ENCODE data around the gene CD302. TPM values are rescaled to one million over a fixed set of nuclear protein-coding genes. Genes with fewer than 3 reads are reported as not detected.

Gene CD302
- total and polyA plus RNA-seq, 2 of the 4 experiments (the other 2 are of a cell fraction): 3.8 to 4.0 TPM

GRCh38 chr2:159786938-159787337 lies 11.1 kb downstream of the CD302 start:
- Histone ChIP-seq H2AK9ac (replicated peaks; ENCODE audit: low read depth, low read length, poor library complexity) (no peak overlapping the region), H2BK15ac (ENCODE audit: low read depth, low read length) (no peak overlapping the region), H3K4ac (ENCODE audit: low read depth, low read length) (no peak overlapping the region), H4K20me1 (ENCODE audit: insufficient read depth, low read length) (no peaks in the 10 kb centered on the region), H3K23ac (ENCODE audit: low read depth, low read length) (no peak overlapping the region), H3K9me1 (ENCODE audit: insufficient read depth, low read length) (no peaks in the 10 kb centered on the region; the same call in 1 of the 2 replicates), H4K8ac (ENCODE audit: low read depth in 2 of 2, low read length in 2 of 2) (no peak overlapping the region), H3K56ac (ENCODE audit: extremely low read depth, insufficient read depth, low read length) (no peak overlapping the region), H2BK20ac (ENCODE audit: low read depth, low read length) (no peak overlapping the region), H4K91ac (ENCODE audit: insufficient read depth, low read depth, low read length) (no peak overlapping the region), H2BK5ac (ENCODE audit: low read depth, low read length, poor library complexity, severe bottlenecking) (no peak overlapping the region), H2BK120ac (ENCODE audit: low read depth, low read length) (no peak overlapping the region), H3K4me3 (ENCODE audit: insufficient read depth, low read depth, low read length) (no peak overlapping the region), H3K4me2 (ENCODE audit: low read depth, low read length) (no peak overlapping the region), H3K9me3 (ENCODE audit: control insufficient read depth, insufficient read depth, low read length) (no peaks in the 10 kb centered on the region), H3K14ac (replicated peaks; ENCODE audit: low read depth, low read length) (no peak overlapping the region), H3K36me3 (ENCODE audit: control insufficient read depth, insufficient read depth, low read length) (no peaks in the 10 kb centered on the region; the same call in 1 of the 2 replicates), H4K5ac (ENCODE audit: low read depth, low read length) (no peak overlapping the region), H3K27ac (ENCODE audit: insufficient read depth, low read length) (no peak overlapping the region), H2AFZ (replicated peaks; ENCODE audit: low read length, poor library complexity) (no peak overlapping the region), H3K4me1 (ENCODE audit: control insufficient read depth, insufficient read depth, low read length) (no peaks in the 10 kb centered on the region), H2AK5ac (ENCODE audit: low read depth, low read length) (no peak overlapping the region), H3K9ac (ENCODE audit: low read depth, low read length) (no peak overlapping the region), H3K27me3 (ENCODE audit: control insufficient read depth, insufficient read depth, low read length) (no peaks in the 10 kb centered on the region), H3K18ac (ENCODE audit: low read depth, low read length) (no peak overlapping the region), H3K79me1 (ENCODE audit: low read depth in 1 of 2, low read length in 2 of 2) (peaks cover 7 to 11% of the 10 kb centered on the region in 2 experiments)
- dilution Hi-C loops (cut with HindIII; ENCODE audit: low sequenced_read_pairs, unreplicated experiment) (no loop called here), intact Hi-C loops (cut with micrococcal nuclease) (no loop called here), in situ Hi-C loops (cut with MboI; ENCODE audit: low sequenced_read_pairs) (no loop called here)
- ChIA-PET POLR2A (ENCODE audit: unreplicated experiment) (no interaction called here), CTCF (no interaction called here)
- TF ChIP-seq FOS (IDR thresholded peaks at IDR 0.05; ENCODE audit: low read depth, low read length) (no peak), USF2 (IDR thresholded peaks at IDR 0.05; ENCODE audit: low read depth, low read length) (no peak), CEBPB (IDR thresholded peaks at IDR 0.05; ENCODE audit: low read depth, low read length) (no peak), RCOR1 (IDR thresholded peaks at IDR 0.05; ENCODE audit: insufficient replicate concordance, low read length) (no peak), CHD1 (IDR thresholded peaks at IDR 0.05; ENCODE audit: low read depth, low read length) (no peak), RFX5 (IDR thresholded peaks at IDR 0.05; ENCODE audit: low read depth, low read length) (no peak), MXI1 (IDR thresholded peaks at IDR 0.05; ENCODE audit: borderline replicate concordance, low read depth, low read length) (no peak)
- ATAC-seq (ENCODE audit: low read depth) (no peak), DNase-seq (no peak)
- WGBS, 2 experiments (ENCODE audit: extremely low coverage in 2 of 2, insufficient read length in 1 of 2): no CpG with 5 or more reads among the region's 2 CpGs
- BruUV-seq (replicated peaks): no TSS peak
